DMS153 treated with DMSO at 0.1 percent for 48 hours (cell line): ENCODE results near the gene SLC8A3.

Source experiments
- DNase-seq: peaks from one replicate; lab custom pipeline; 2025; ENCODE audit not compliant: unreplicated experiment; lab: John Stamatoyannopoulos, UW

SLC8A3 gene

DNA sequence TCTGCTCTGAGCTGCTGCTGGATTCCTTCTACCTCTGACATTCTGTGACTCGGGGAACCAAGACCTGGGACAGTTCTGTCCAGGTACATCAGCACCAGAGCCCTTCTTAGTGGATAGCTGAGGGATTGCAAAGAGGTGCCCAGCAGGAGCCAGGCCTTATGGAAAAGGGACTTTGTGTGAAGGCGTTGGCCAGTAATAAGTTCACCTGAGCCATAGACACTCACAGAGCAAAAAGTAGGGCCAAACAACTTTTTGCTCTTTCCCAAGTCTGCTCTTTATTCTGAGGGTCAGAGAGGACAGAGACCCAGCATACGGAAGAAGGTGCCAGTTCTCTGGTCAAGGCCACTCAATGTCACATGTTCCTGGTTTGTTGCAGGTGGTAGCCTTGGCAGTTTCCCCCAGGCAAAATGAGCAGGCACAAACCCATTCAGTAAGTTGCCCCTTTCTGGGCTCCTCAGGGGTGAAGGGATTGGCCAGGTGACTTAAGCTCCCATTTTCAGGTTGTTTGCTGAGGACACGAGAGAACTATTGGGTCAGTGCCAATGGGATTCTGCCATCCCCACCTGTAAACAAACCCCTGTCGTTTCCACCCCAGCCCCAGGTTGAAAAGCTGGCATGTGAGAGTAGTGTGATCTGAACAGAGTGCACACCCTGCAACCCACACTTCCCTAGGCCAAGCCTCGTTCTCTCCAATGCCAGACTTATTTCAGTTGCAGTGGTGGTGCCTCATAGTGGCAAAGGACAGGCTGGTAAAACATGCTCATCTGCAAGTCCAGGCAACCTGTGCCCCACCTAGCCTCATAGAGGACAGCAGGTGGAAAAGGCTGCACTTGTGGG is 159.2 kb downstream of the SLC8A3 start:
- no peak for DNase-seq

DNA sequence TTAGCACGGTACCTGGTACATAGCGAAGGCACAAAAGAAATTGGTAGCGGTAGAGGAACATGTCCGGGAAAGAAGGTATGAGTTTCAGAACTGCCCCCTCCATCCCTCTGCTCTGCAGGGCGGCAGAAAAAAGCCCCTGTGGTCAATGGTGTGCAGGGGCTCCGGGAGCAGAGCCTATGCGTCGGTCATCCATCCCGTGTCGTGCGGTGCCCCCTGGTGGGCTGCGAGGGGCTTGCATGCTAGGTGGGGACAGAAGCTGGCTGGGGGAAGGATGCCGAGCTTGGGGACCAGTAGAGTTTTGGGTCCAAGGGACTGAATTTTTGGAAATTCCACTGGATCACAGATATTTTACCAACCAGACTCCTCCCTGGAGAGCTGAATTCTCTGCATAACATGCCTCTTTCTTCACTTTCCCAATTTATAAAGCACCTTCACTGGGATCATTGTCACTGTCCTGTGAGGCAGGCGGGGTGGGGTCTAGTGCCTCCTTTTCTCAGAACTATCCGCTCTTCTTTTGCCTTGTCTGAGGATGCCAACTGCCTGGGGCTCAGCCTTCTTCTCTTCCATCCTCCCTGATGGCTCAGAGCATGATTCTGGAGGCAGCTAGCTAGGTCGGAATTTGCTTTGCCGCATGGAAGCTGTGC is 160.8 kb downstream of the SLC8A3 start:
- DNase-seq = no peak

DNA sequence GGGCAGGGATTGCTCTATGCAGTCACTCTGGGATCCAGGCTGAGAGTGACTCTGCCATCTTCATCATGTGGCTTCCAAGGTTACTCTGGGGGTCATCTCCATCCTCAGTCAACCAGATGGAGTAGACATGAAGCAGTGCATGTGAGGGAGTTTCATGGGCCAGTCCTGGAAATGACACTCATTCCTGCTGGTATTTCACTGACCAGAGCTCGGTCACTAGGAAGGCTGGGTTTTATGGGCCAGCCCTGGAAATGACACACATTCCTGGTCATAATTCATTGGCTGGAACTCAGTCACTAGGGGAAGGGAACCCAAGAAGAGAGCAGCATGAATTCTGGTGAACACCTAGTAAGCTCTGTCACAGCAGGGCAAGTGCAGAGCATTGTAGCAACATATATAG is 164.9 kb downstream of the SLC8A3 start:
- DNase-seq = no peak

- no peak for DNase-seq
Observed at GRCh38 chr14:70022771-70023445, 165.8 kb downstream of the SLC8A3 start.

GRCh38 chr14:70021548-70022220 is 167.1 kb downstream of the SLC8A3 start:
- no peak for DNase-seq

DNA sequence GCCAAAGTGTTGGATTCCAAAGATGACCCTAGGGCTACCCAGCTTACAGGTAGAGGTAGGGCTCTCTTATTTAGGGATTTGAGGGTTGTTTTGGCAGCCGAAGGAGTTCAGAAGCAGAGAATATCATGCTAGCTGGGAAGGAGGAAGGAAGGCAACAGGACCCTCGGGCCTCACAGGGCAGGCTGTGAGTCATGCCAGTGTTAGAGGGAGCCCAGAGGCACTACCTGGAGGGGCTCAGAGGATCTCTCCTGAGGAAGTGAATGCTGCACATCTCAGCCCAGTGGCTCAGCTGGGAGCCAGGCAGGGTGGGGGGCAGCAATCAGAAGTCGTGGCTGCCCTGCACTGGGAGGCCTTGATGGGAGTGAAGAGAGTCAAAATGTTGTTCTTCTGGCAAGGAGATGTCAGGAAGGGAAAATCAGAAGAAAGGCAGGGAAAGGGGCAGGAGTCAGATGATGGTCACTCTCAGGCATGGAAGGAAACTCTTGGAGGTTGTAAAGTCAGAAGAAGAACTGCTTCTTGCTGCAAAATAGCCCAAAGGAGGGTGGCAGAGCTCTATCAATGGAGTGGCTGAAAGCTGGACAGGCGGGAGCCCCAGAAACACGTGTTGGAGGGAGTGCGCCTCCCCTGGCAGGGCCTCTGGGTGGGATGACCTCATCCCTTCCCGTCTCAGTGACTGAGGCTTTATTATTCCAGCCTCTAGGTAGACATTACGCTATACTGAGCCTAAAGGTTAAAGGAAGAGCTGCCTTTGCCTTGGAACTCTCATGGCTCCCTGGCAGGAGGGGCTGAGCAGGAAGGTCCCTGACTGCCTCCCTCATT is 168.2 kb downstream of the SLC8A3 start:
- no peak for DNase-seq

GRCh38 chr14:70019695-70020094 is 169.1 kb downstream of the SLC8A3 start:
- no peak for DNase-seq

DNA sequence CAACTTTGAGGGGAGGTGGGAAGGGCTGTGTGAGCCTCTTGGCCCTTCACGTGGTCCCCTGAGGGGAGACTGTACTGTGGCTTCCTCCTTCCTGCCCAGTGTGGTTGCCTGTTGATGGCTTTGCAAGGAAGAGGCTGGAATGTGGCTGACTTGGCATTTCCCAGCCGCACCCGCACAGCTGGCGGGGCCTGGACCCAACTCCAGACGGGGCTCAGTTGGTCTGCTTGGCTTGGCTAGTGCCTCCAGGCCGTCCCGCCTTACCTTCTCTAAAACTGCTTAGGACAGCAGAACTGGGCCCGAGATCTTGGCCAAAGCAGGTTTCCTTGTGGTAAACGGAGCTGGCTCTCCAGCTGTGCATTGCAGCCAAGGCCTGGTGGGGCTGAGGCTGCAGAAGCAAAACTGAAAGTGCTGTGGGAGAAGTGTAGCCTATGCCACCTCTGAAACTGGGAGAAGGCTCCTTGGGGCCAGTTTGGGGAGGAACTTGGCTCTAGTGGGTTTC is 170.0 kb downstream of the SLC8A3 start:
- no peak for DNase-seq

- DNase-seq = no peak
Observed at GRCh38 chr14:70018230-70018629, 170.5 kb downstream of the SLC8A3 start.

- no peak for DNase-seq
Observed at GRCh38 chr14:70014406-70015095, 174.2 kb downstream of the SLC8A3 start.

DNA sequence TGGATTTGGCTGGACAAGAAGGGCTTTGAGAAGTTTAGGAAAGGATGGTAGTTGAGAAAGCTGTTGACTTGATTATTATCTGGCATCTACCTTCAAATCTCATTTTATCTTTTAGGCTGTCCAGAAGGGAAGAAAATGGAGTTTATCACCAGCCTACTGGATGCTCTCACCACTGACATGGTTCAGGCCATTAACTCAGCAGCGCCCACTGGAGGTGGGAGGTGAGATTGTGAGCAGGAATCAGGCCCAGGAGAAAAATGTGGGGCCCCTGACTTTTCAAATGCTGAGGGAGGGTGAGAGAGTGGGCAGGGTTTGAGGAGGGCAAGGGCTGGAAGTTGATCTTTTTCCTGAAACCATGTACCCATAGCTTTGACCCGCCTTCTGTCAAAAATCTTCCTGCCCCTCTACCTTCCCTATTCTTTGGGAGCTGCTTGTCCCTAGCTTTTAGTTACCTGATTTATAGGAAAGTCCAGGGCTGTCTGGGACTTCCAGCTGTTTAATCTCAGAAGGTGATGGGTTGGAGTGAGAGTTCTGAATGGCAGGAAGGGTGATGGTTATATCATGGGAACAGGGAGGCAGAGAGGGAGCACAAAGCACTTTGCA is 175.4 kb downstream of the SLC8A3 start:
- DNase-seq = no peak

GRCh38 chr14:70011708-70012107 is 177.0 kb downstream of the SLC8A3 start:
- DNase-seq = no peak

DNA sequence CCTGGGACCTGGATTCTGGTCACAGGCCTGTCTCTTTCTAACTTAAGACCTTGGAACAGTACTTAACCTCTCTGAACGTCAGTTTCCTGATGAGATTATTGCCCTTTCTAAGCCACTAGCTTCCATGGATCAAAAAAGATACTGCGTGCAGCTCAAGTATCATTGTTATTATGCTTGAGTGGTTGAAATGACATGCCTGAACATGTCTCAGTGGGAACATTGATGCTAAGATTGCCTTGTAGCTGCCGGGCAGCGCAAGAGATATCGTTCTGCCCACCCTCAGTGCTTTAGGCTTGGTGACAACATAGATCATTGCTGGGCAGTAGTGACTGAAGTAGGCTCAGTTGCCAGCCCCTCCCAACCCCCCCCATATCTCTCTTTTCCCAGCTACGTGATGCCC is 177.7 kb downstream of the SLC8A3 start:
- peak; percentile 28 for DNase-seq

- no peak for DNase-seq
Observed at GRCh38 chr14:70009961-70010360, 178.8 kb downstream of the SLC8A3 start.

GRCh38 chr14:70008284-70009262 is 180.2 kb downstream of the SLC8A3 start:
- DNase-seq = no peak

DNA sequence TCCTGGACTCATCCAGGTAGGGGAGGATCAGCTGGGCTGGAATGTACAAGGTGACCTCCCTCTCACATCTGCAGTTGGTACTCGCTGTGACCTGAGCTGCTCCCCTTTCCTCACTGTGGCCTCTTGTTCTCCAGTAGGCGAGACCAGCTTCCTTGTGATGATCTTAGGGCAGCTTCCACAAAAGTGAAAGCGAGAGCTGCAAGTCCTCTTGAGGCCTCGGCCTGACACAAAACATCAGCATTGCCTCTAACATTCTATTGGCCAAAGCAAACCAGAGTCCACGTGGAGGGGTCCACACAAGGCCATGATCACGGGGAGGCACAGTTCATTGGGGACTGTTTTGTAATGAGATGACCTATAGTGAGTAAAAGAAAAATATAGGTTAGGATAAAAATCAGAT is 182.1 kb downstream of the SLC8A3 start:
- DNase-seq = no peak

DNA sequence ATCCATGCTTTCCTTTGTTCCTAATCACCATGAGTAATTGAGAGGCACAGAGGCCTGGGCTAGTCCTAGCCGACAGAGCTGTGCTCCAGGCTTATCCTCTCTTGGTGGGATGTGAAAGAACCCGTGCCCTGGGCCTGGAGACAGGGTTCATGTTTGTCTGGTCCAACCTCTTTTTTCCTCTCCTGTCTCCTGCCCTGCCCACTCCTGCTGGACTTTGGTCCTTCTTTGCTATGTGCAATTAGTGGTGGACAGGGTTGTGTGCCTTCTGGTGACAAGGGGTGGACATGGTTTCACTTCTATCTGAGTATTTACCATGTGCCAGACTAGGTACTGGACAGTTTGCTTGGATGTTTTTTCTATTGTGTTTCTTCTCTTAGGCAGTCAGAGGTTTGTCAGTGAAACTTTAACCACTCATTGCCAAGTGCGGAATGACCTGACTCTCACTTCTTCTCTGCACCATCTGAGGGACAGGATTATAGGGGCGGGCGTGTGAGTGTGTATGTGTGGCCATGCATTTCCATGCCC is 183.4 kb downstream of the SLC8A3 start:
- no peak for DNase-seq

GRCh38 chr14:70004791-70005190 is 184.0 kb downstream of the SLC8A3 start:
- no peak for DNase-seq
